Natural killer cell (primary cell): ENCODE data around the gene SELP. TPM values are rescaled to one million over a fixed set of nuclear protein-coding genes. Genes with fewer than 3 reads are reported as not detected.

Experiments
- ATAC-seq, 3 donors: fragments of 150-1000 bp in 2 of 3; fragments of 200-7000 bp in 1 of 3; cut with Tn5 transposase; 1 replicate in 1 of 3; 2 replicates in 2 of 3; pipeline ENCODE4 v1.10.0; 2021; ENCODE audit warnings: mild to moderate bottlenecking in 2 of 3, moderate library complexity in 2 of 3
- DNase-seq, 2 donors: peaks; one replicate each; pipeline versions ENCODE4 v3.0.0 to v3.0.0-alpha.2; 2013 to 2021; ENCODE audit warnings: mixed read lengths in 1 of 2
- H3K27ac ChIP-seq: one replicate; pipeline ENCODE4 v1.5.1; 2013; ENCODE audit warnings: mild to moderate bottlenecking, low read length
- H3K27me3 ChIP-seq: one replicate; pipeline ENCODE4 v1.6.1; 2013; ENCODE audit warnings: low read length; ENCODE audit not compliant: control insufficient read depth, insufficient read depth
- H3K36me3 ChIP-seq: one replicate; pipeline ENCODE4 v1.6.1; 2013; ENCODE audit warnings: low read length; ENCODE audit not compliant: control insufficient read depth, insufficient read depth
- H3K4me1 ChIP-seq: one replicate; pipeline ENCODE4 v1.6.1; 2013; ENCODE audit warnings: low read length; ENCODE audit not compliant: control insufficient read depth, insufficient read depth
- H3K4me3 ChIP-seq: one replicate; pipeline ENCODE4 v1.5.1; 2013; ENCODE audit warnings: low read length
- H3K9me3 ChIP-seq: one replicate; pipeline ENCODE4 v1.6.1; 2013; ENCODE audit warnings: low read length; ENCODE audit not compliant: control insufficient read depth, insufficient read depth
- H3K27ac Mint-ChIP-seq, 2 donors: one replicate each; pipeline ENCODE4 v1.8.0; 2022; ENCODE audit warnings: mild to moderate bottlenecking in 2 of 2, mixed read lengths in 2 of 2, moderate library complexity in 1 of 2
- H3K27me3 Mint-ChIP-seq, 2 donors: one replicate each; pipeline ENCODE4 v1.8.0; 2022; ENCODE audit warnings: low read depth in 2 of 2, mixed read lengths in 2 of 2
- H3K36me3 Mint-ChIP-seq: one replicate; pipeline ENCODE4 v1.8.0; 2022; ENCODE audit warnings: mixed read lengths
- H3K4me1 Mint-ChIP-seq, 2 donors: one replicate each; pipeline ENCODE4 v1.8.0; 2022; ENCODE audit warnings: mixed read lengths in 2 of 2
- H3K4me3 Mint-ChIP-seq: one replicate; pipeline ENCODE4 v1.8.0; 2022; ENCODE audit warnings: mild to moderate bottlenecking, moderate library complexity, mixed read lengths
- H3K9me3 Mint-ChIP-seq, 2 donors: one replicate each; pipeline ENCODE4 v1.8.0; 2022; ENCODE audit warnings: mixed read lengths in 2 of 2
- CTCF ChIP-seq: fragments of 200-600 bp; IDR thresholded peaks from one replicate; pipeline ENCODE4 v1.8.0; 2022; ENCODE audit warnings: antibody characterized with exemption
- WGBS: methylation state at CpG from one replicate; pipeline ENCODE4 v1.1.7; 2013; ENCODE audit warnings: missing lambda C conversion rate; ENCODE audit not compliant: insufficient coverage; 5-methylcytosine and 5-hydroxymethylcytosine counted together
- intact Hi-C: fragments of 100-400 bp; cut with micrococcal nuclease; formaldehyde crosslinking; loops from one replicate; pipeline ENCODE4 v1.14.2; 2022
- total RNA-seq, 4 donors: library from RNA; stranded (reverse); fragments of 120-200 nt in 1 of 4; gene quantifications; one replicate each; pipeline versions ENCODE4 v1.2.3 to v1.2.4, GENCODE V29; 2013 to 2022

Gene SELP
- total RNA-seq, 3 donors from 2014 or later (not counting 1 experiment from before 2014, with no cell fraction given) = 1.5 to 5.4 (median 2.5) TPM

- H3K4me3 Mint-ChIP-seq = peak overlapping the region; percentile 76
- H3K36me3 Mint-ChIP-seq = no peaks in the 10 kb centered on the region
- DNase-seq = peak; percentile 27 to 79
- no peak for TF ChIP-seq CTCF
- Histone ChIP-seq H3K27ac (peak overlapping the region; percentile 64), H3K27me3 (no peaks in the 10 kb centered on the region), H3K4me3 (no peak overlapping the region), H3K36me3 (no peaks in the 10 kb centered on the region), H3K4me1 (peaks cover 27% of the 10 kb centered on the region), H3K9me3 (no peaks in the 10 kb centered on the region)
- peak overlapping the region; percentile 69 to 84 for H3K27ac Mint-ChIP-seq
- peaks cover 0 to 2% of the 10 kb centered on the region in 2 donors for H3K9me3 Mint-ChIP-seq
- 32% methylated on average over 5 of the region's 5 CpGs for WGBS
- peak; percentile 82 to 95 (median 88) for ATAC-seq
- intact Hi-C loops = loop anchor here (1.0 to 10.0 kb wide), 2 partner anchors 50 to 87 kb away; no protein-coding TSS in a partner anchor
- H3K4me1 Mint-ChIP-seq = peaks cover 55 to 66% of the 10 kb centered on the region in 2 donors
- no peaks in the 10 kb centered on the region for H3K27me3 Mint-ChIP-seq
Measured at GRCh38 chr1:169604781-169605560, 25.0 kb downstream of the SELP start.

GRCh38 chr1:169601096-169601881 is 28.6 kb downstream of the SELP start:
- peak; percentile 66 for TF ChIP-seq CTCF
- no peaks in the 10 kb centered on the region for H3K36me3 Mint-ChIP-seq
- H3K27ac Mint-ChIP-seq = peak overlapping the region; percentile 55 to 77
- ATAC-seq = peak in 2 of 3 donors; percentile 28 to 49
- H3K4me1 ChIP-seq = peaks cover 24% of the 10 kb centered on the region
- H3K27me3 ChIP-seq = no peaks in the 10 kb centered on the region
- no peaks in the 10 kb centered on the region for H3K36me3 ChIP-seq
- peak in 1 of 2 donors; percentile 63 for DNase-seq
- H3K4me1 Mint-ChIP-seq = peaks cover 53 to 55% of the 10 kb centered on the region in 2 donors
- H3K4me3 ChIP-seq = no peak overlapping the region
- H3K27me3 Mint-ChIP-seq = peaks cover 0 to 12% of the 10 kb centered on the region in 2 donors
- intact Hi-C loops = loop anchor here (1.0 to 10.0 kb wide), 2 partner anchors 54 to 111 kb away; no protein-coding TSS in a partner anchor
- H3K27ac ChIP-seq = no peak overlapping the region
- H3K9me3 ChIP-seq = no peaks in the 10 kb centered on the region
- peaks cover 0 to 2% of the 10 kb centered on the region in 2 donors for H3K9me3 Mint-ChIP-seq
- H3K4me3 Mint-ChIP-seq = no peak overlapping the region
- WGBS = 0% methylated on average over 2 of the region's 3 CpGs

GRCh38 chr1:169595764-169596711 is 33.9 kb downstream of the SELP start:
- Histone ChIP-seq H3K4me1 (no peaks in the 10 kb centered on the region), H3K27ac (no peak overlapping the region), H3K4me3 (no peak overlapping the region), H3K27me3 (no peaks in the 10 kb centered on the region), H3K36me3 (no peaks in the 10 kb centered on the region), H3K9me3 (no peaks in the 10 kb centered on the region)
- DNase-seq (peak in 1 of 2 donors; percentile 38), ATAC-seq (peak in 1 of 3 donors; percentile 43)
- Mint-ChIP-seq H3K27me3 (peaks cover 7 to 20% of the 10 kb centered on the region in 2 donors), H3K4me3 (no peak overlapping the region), H3K9me3 (no peaks in the 10 kb centered on the region), H3K27ac (no peak overlapping the region), H3K36me3 (no peaks in the 10 kb centered on the region), H3K4me1 (peaks cover 6 to 7% of the 10 kb centered on the region in 2 donors)
- no peak for TF ChIP-seq CTCF
- WGBS = 84% methylated on average over 2 of the region's 3 CpGs
- intact Hi-C loops = no loop called here
